HG03571 (cell line): ENCODE measurements around the gene PABPN1L.
"Not testable (repeated sequence)": the region's sequence is repeated elsewhere in the genome, so short reads cannot be mapped to it uniquely, and the experiment has no call there.

ENCODE experiments used
- ATAC-seq: cut with Tn5 transposase; IDR thresholded peaks from one replicate; pipeline ENCODE4 v1.9.1; 2021; ENCODE audit not compliant: unreplicated experiment

The PABPN1L gene

DNA sequence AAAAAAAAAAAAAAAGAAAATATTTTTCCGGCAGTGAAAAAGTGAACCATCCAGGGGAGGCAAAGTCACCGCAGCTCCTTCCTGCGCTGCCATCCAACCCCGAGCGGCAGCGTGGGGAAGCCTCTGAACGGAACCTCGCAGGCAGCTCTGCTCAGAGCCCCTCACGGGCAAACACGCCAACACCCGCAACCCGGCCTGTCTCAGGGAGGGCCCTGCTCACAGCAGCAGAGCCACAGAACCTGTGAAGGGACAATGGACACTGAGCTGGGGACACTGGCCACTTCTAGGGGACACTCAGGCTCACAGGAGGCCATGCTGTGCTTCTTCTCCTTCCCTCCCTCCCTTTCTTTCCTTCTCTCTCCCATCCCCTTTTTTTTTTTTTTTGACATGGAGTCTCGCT lies 33.4 kb downstream of the PABPN1L start:
- no peak for ATAC-seq

DNA sequence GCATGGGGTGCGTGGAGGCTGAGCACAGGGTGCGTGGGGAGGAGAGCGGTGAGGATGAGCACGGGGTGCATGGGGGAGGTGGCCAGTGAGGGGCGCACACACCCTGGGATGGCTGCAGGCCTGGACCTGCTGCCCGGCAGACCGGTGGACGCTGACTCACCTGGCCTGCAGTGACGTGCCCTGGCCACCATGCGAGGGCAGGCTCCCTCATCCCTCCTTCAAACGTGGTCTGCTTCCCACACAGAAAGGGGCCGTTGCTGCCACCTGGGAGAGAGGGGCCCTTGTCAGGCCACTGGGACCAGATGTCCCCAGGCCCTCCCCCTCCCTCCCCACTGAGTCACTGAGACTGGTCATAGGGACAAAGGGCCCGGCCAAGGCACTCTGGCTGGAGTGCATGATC lies 34.6 kb downstream of the PABPN1L start:
- ATAC-seq, result no peak

DNA sequence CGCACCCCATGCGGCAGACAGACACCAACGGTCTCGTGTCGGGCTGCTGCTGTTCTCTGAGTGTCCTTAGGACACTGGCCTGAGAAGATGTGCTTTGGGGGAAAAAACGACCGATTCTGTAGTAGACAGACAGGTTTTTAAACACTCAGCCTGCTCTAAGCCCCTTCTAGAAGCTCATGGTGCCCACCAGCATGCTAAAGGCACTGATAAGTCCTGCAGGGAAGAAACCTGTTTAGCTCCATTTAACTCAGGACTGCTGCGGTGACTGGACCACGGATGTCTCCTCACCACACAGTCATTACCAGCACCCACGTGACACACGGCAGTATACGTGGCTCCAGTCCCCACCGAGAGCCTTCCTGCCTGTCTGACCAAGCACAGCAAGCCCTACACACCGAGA lies 35.7 kb downstream of the PABPN1L start:
- no peak for ATAC-seq

DNA sequence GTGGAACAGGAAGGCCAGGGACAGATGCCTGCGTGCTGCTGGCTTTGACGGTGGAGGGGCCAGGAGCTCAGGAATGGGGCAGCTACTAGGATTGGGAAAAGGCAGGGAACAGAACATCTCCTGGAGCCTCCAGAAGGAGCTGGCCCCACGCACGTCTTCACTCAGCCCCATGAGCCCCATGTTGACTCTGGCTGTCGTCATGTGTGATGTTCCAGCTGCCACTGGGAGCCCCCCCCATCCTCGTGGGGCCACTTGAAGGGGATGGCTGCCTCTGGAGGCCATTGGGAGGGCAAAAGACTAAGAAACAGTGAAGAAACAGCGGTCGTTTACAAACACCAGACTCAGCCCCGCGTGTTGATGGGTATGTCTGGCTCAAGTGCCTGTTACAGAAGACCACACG lies 36.2 kb downstream of the PABPN1L start:
- ATAC-seq, result no peak

DNA sequence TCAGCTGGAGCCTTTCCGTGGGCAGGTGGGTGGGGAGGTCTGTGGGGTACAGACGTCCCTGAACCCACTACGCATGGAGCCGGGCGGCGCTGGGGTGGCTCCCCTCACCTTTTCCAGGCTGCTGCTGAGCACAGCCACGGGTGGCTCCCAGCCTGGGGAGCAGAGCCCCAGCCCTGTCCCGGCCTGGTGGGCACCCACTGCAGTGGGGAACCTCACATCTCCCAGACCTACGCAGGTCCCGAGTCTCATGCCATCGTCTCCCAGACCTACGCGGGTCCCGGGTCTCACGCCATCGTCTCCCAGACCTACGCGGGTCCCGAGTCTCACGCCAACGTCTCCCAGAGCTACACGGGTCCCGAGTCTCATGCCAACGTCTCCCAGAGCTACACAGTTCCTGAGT lies 37.7 kb downstream of the PABPN1L start:
- ATAC-seq, result no peak

DNA sequence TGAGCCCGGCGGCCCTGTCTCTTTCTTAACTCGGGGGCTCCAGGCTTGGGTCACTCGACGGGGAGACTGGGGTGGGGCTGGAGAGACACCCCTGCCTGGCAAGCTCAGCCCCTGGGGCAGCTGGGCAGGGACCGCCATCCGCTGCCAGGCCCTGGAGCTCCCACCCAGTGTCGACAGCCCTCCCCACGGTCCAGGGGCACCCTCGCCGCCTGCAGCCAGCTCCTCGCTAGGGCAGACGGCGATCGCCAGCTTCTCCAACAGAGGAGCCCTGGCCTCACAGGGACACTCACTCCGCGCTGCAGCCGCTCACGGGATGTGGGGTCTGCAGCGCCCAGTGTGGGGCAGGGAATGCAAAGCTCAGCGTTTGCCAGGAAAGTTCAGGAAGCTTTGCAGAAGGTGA lies 38.7 kb downstream of the PABPN1L start:
- no peak for ATAC-seq

DNA sequence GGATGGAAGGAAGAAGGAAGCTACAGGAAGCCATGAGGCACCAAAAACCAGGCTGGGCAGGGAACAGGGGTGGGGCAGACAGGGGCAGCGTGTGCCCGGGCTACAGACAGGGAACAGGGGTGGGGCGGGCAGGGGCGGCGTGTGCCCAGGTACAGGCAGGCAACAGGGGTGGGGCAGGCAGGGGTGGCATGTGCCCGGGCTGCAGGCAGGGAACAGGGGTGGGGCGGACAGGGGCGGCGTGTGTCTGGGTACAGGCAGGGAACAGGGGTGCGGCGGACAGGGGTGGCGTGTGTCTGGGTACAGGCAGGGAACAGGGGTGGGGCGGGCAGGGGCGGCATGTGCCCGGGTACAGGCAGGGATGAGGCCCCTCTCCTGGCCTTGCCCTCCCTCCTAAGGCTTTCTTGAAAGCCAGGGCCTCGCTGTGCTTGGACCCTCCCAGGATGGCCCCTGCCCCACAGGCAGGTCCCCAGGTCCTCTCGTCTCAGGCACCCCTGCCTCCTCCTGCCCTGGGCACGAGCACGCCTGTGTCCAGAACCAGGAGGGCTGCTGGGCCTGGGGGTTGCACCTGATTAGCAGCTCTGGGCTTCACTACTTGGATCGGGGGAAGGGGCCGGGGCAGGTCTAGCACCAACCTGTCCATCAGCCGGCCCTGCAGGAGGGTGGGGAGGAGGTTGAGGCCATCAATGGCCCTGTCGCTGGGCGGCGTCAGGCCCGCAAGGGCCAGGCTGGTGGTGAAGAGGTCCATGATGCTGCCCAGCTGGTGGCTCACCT lies 40.2 kb downstream of the PABPN1L start:
- ATAC-seq, result no peak

DNA sequence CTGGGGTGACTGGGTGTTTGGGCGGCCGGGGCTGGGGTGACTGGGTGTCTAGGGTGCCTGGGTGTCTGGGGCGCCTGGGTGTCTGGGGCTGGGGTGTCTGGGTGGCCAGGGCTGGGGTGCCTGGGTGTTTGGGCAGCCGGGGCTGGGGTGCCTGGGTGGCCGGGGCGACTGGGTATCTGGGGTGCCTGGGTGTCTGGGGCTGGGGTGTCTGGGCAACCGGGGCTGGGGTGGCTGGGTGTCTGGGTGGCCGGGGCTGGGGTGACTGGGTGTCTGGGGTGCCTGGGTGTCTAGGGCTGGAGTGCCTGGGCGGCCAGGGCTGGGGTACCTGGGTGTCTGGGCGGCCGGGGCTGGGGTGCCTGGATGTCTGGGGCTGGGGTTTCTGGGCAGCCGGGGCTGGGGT lies 41.3 kb downstream of the PABPN1L start:
- ATAC-seq, result no peak

DNA sequence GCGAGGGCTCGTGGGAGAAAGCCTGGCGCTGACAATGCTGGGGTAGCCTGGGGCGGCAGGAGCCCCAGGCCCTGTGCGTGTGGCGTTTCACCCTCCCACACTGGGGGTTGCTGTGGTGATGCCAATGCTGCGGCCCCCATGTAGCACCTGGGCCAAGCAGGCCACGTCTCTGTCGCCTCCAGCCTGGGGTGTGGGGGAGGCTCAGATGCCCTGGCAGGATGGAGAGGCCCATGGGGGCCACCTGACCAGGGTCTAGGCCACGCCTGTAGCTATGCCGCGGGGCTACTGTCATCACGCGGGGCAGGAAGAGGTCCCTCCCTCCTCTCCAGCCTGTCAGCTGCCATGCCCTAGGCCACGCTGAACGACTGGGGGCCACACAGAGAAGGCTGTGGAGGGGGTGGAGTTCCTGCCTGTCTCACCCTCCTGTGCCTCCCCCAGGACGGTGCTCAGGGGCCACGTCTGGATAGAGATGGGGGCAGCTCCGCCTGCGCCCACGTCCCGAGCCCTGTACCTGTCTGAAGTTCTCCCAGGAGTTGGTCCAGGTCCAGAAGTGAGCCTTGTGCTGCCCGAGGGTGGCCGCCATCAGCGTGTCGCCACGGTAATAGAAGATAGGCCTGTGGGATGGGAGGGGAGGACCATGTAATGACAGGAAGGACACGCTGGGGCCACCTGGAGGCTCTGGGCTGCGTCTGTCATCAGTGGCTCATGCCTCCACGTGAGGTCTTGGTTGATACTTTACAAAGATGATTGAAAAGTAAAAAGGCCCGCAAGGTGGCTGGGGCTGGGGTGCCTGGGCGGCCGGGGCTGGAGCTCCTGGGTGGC lies 42.0 kb downstream of the PABPN1L start:
- no peak for ATAC-seq

DNA sequence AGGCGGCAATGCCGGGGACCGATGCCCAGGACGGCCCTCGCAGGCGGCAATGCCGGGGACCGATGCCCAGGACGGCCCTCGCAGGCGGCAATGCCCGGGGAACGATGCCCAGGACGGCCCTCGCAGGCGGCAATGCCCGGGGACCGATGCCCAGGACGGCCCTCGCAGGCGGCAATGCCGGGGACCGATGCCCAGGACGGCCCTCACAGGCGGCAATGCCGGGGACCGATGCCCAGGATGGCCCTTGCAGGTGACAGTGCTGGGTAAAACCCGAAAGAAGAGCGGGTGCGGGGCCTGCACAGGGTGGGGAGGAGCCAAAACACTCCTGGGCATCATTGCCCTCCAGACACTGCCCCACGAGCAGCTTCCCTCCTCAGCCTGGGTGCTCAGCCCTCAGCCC lies 42.8 kb downstream of the PABPN1L start:
- ATAC-seq, result not testable (repeated sequence)

DNA sequence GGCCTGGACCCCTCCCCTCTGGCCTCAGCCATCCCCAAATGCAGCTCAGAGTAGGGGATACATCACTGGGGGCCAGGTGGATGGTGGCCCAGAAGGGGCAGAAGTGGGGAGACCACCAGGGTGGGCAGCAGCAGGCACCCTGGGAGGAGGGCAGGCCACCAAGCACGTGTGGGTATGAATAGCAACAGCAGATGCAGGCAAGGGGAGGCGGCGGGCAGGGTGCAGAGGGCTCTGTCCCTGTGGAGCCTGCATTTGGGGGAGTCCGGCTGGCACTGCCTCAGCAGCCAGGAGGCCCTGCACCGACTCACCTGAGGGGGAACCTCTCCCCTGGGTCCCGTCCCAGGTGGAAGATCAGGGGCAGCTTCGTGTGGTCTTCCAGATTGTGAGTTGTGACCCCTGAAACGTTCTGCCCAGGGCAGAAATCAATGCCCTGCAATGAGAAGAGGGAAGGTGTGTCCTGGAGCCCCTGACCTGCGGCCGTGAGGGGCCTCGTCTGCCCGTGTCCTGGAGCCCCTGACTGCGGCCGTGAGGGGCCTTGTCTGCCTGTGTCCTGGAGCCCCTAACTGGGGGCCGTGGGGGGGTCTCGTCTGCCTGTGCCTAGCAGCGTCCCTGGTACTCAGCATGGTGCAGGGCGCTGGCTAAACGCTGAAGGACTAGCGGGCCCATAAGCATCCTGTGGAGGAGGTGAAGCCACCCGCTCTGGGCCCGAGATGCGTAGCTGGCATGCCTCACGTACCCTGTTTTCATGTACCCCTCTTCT lies 44.0 kb downstream of the PABPN1L start:
- no peak for ATAC-seq

DNA sequence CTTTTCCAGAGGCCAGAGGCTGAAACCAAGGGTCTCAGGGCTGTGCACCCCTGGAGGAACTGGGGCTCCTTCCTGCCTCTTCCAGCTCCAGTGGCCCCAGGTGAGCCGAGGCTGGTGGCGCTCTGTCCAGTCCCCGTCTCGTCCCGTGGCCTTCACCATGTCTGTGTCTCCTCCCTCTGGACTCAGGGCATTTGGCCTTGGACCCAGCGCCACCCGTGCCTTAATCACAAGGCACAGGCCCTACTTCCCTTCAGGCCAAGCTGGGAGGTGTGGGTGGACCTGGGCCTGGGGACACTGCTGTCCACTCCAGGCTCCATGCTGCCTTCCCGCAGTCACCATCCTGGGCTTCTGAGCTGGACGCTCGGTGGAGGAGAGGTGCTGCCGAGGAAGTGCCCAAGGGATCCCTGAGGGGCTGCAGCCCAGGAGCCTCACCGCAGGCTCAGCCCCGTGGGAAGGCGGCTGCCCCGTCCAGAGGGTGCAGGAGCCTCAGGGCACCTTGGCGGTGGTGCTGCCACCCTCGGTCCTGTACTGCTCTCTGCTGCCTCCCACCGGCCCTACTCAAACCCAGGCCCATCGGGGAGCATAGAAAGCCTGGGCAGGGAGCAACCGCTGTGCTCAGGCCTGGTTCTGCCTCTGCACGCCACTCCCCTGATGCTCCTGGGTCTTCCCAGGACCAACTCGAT lies 45.2 kb downstream of the PABPN1L start:
- no peak for ATAC-seq

DNA sequence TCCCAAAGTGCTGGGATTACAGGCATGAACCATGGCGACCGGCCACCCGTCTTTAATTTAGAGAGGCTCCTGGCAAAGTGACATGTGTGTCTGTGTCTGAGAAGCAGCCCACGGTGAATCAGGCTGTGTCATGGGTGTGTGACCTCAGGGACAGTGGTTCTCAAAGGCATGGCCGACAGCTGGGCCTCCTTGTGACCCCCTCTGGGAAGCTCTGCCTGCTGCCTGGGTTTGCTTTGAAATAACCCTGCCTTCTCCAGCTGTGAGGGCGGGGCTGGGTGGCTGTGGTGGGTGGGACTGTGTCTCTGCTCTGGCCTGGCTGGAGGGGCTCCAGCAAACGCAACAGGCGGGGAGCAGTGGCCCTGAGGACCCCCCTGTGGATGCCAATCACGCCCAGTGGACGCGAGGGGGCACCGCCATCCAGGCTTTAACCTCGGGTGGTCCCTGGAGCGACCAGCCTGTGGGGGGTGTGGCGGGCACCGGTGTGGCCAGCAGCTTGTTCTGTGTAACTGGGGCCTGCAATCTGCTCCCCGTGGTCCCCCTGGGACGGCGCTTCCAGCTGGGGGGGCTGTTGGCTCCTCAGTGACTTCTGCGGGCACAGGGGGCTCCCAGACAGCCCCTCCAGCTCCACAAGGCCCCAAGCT lies 46.0 kb downstream of the PABPN1L start:
- ATAC-seq, result no peak

DNA sequence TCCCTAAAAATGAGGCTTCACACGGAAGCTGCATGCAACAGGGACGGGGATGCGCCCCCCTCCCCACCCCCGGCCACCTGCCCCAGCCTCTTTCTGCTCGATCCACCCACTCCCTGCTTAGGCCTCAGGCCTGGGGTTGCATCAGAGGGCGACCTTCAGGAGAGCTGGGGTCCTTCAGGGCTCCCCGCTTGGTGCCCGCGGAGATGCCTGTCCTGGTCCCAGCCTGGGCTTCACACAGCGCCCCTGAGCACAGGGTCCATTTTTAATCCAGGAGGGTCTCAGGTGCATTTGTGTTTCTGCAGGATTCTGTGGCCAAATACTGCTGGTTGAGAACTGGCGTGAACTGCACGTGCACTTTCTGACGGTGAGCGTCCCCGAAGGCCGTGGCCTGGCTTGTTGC lies 47.3 kb downstream of the PABPN1L start:
- no peak for ATAC-seq

DNA sequence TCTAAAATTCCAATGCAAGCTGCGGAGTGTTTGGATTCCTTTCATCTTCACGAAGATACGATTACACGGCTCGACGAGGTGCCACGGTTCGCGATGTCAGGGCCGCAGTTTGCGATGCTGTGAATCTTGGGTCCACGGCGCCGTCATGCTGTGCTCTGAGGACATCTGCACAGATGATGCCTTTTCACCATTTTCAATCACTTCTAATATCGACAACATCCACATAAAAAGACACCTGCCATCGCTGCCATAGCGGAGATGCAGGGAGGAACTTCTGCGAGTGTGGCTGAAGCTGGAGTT lies 47.9 kb downstream of the PABPN1L start:
- ATAC-seq, result no peak

DNA sequence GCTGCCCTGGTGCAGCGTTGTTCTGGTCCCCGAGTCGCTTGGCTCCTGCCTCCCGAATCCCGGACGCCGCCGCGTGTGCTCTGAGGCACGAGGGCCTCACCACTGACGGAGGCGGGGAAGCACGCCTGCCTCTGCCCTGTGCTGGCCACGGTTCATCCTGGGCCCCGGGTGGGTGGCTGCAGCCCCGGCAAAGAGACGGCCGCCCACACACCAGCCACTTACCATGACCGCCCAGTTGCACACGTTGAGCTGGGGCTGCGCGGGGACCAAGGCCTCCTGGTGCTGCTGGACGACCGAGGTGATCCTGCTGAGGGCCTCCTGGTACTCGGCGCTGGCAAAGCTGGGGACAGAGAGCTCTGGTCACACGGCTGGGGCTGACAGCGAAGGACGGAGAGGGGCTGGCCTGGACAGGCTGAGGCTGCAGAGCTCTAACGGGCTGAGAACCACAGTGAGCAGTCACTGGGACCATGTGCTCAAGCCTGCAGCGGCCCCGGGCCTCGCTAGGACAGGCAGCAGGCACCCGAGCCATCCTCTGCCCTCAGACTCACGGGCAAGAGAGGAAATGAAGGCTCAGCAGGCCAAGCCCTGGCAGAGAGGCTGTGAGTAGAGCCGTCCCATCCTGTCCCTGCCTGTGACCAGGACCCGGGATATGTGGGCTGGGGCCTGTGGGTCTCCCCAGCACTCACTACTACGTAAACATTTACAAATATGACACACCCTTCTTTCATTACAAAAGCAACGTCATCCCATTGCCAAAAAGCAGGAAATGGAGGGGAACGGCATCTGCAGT lies 48.5 kb downstream of the PABPN1L start:
- no peak for ATAC-seq

DNA sequence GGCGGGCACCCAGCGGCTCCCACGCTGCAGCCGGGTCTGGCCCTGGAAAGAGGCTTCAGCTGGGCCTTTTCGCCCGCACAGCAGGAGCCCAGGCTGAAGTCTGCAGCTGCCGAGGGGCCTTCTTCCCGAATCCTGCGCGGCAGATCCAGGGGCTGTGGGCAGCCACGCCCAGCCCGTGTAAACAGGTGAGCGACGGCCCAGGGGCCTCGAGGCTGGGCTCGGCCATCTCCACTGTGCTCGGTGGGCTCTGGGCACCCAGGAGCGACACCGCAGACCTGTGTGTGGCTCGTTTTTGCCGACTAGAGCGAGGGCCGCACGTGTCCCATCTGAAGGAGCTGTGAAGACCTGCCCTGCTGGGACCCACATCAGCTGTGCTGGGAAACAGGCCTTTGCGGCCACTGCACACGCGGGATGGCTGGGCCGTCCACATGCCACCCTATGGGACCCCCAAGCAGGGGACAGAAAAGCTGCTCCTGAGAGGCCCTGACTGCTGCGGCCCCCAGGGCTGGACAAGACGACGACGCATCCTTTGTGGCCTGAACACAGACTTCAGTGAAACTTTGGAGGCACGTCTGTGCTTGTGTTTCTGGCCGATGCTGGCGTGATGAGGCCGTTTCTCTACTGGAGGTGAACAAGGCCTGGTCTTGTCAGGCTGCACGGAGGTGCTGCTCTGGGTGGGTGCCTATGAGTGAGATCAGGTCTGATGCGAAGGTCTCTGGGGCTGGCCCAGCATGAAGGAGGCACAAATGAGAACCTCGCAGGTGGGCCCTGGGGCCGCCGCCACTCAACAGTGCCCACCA lies 49.5 kb downstream of the PABPN1L start:
- ATAC-seq, result no peak

DNA sequence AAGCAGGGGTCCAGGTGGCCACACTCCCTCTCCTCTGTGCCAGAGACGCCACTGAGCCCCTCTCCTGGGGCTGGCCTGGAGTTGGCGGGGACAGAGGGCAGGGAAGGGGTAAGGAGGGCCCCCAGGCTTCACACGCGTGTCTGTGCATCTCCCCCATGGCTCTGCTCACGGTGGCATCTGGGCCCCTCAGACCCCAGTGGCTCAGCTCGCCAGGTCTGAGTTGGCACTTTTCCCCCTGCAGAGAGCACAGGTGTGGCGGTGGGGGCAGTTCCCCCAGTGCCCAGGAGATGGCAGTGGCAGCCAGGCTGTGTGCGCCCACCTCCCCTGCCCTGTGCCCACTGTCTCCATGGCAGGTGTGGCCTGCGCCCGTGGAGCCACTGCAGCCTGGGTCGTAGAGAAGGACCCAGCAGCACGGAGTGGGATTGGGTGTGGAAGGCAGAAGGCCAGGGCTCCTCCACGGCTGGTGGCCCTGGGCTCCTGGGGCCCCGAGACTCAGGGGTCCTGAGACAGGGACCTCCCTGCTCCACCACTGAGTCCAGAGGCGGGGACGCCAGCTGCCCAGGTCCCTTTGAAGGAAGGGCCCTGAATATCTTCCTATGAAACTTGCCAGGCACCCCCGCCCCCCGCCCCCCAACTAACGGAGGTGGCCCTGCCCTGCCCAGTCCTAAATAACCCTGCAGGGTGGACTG lies 50.4 kb downstream of the PABPN1L start:
- no peak for ATAC-seq

DNA sequence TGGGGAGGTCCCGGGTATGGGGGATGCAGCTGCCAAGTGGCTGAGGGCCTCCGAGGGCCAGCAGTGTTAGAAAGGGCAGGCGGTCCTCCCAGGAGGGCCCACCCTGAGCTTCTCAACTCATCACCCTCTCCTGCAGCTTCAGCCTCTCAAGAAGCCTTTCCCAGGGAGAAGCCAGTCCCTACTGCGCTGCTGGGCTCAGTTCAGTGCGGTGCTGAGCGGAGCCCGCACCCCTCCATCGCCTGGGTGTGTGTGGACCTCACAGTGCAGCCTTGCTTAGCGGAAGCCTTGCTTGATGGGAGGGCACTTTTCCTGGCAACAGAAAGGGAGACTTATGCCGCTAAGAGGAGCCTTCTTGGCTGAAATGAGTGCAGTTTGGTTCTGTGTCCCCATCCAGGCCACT lies 51.2 kb downstream of the PABPN1L start:
- no peak for ATAC-seq
